Smooth muscle cell (in vitro differentiated cells): ENCODE results near the gene DLG1. TPM values are rescaled to one million over a fixed set of nuclear protein-coding genes. Genes with fewer than 3 reads are reported as not detected.
A peak's percentile ranks its signal among the peaks of the same experiment; 100 is the strongest.
"Not testable (repeated sequence)": the region's sequence is repeated elsewhere in the genome, so short reads cannot be mapped to it uniquely, and the experiment has no call there.

ENCODE experiments used
- DNase-seq: peaks from one replicate; lab custom pipeline; 2025; ENCODE audit not compliant: unreplicated experiment; lab: John Stamatoyannopoulos, UW
- H2AFZ ChIP-seq: fragments of 200-600 bp; sonication (generic); 2 replicates; pipeline ENCODE4 v1.6.0; 2016; ENCODE audit warnings: antibody characterized with exemption, low read depth, mild to moderate bottlenecking
- H3F3A ChIP-seq: fragments of 200-600 bp; sonication (generic); 2 replicates; pipeline ENCODE4 v1.6.0; 2017; ENCODE audit warnings: antibody characterized with exemption, low read depth
- H3K27ac ChIP-seq: fragments of 200-600 bp; sonication (generic); 2 replicates; pipeline ENCODE4 v1.5.1; 2016; ENCODE audit warnings: low read depth, mild to moderate bottlenecking
- H3K27me3 ChIP-seq: fragments of 200-600 bp; sonication (generic); 2 replicates; pipeline ENCODE4 v1.6.1; 2016; ENCODE audit warnings: low read depth, mild to moderate bottlenecking
- H3K36me3 ChIP-seq: fragments of 200-600 bp; sonication (generic); 2 replicates; pipeline ENCODE4 v1.5.1; 2016; ENCODE audit warnings: low read depth
- H3K4me1 ChIP-seq: fragments of 200-600 bp; sonication (generic); 2 replicates; pipeline ENCODE4 v1.5.1; 2016; ENCODE audit warnings: low read depth
- H3K4me2 ChIP-seq: fragments of 200-600 bp; sonication (generic); 2 replicates; pipeline ENCODE4 v1.6.0; 2016; ENCODE audit warnings: mild to moderate bottlenecking
- H3K4me3 ChIP-seq: fragments of 200-600 bp; sonication (generic); 2 replicates; pipeline ENCODE4 v1.5.1; 2016; ENCODE audit warnings: mild to moderate bottlenecking
- H3K79me2 ChIP-seq: fragments of 200-600 bp; sonication (generic); 2 replicates; pipeline ENCODE4 v1.6.0; 2016; ENCODE audit warnings: low read depth, mild to moderate bottlenecking
- H3K9ac ChIP-seq: fragments of 200-600 bp; sonication (generic); 2 replicates; pipeline ENCODE4 v1.6.0; 2016; ENCODE audit warnings: low read depth
- H3K9me3 ChIP-seq: fragments of 200-600 bp; sonication (generic); replicated peaks from 2 replicates; pipeline ENCODE4 v1.5.1; 2016; ENCODE audit warnings: low read depth
- H4K20me1 ChIP-seq: fragments of 200-600 bp; sonication (generic); 2 replicates; pipeline ENCODE4 v1.6.0; 2016; ENCODE audit warnings: low read depth
- CTCF ChIP-seq: fragments of 200-600 bp; sonication (generic); IDR thresholded peaks from 2 replicates; pipeline ENCODE4 v1.5.1; 2017; ENCODE audit warnings: borderline replicate concordance, mild to moderate bottlenecking, antibody characterized with exemption; ENCODE audit not compliant: insufficient read depth, poor library complexity, severe bottlenecking
- WGBS: methylation state at CpG from one replicate; pipeline ENCODE4 v1.1.7; 2016; ENCODE audit warnings: low lambda C conversion rate; 5-methylcytosine and 5-hydroxymethylcytosine counted together
- polyA plus RNA-seq: library from polyadenylated mRNA; unstranded; fragments of >200 nt; fragmentation: Nextera tagmentation; extraction: Ambion mirVana; gene quantifications from 2 replicates; pipeline ENCODE4 v1.2.1, GENCODE V29; 2016
- total RNA-seq: library from RNA; depleted of rRNA; stranded (reverse); fragments of >200 nt; gene quantifications from 2 replicates; pipeline ENCODE4 v1.2.3, GENCODE V29; 2014

Gene DLG1
- total and polyA plus RNA-seq, 2 experiments from 2014 or later, result 23.5 to 69.0 TPM

GRCh38 chr3:197202694-197203093, 95.7 kb downstream of the DLG1 start:
- H3K4me1 ChIP-seq, result peaks cover 10% of the 10 kb centered on the region
- peaks cover 3% of the 10 kb centered on the region for H3F3A ChIP-seq
- 48% methylated on average over 2 of the region's 2 CpGs for WGBS
- H3K27ac ChIP-seq, result peak overlapping the region; percentile 38
- H3K27me3 ChIP-seq, result no peaks in the 10 kb centered on the region
- H3K9me3 ChIP-seq, result no peaks in the 10 kb centered on the region
- no peak overlapping the region for H2AFZ ChIP-seq
- DNase-seq, result no peak
- no peak overlapping the region for H3K4me3 ChIP-seq
- no peak overlapping the region for H3K9ac ChIP-seq
- H4K20me1 ChIP-seq, result peaks cover 98% of the 10 kb centered on the region
- peaks cover 100% of the 10 kb centered on the region for H3K79me2 ChIP-seq
- H3K4me2 ChIP-seq, result no peak overlapping the region
- TF ChIP-seq CTCF, result no peak
- H3K36me3 ChIP-seq, result no peaks in the 10 kb centered on the region

GRCh38 chr3:197201791-197202452, 96.5 kb downstream of the DLG1 start:
- TF ChIP-seq CTCF, result no peak
- no peak for DNase-seq
- no peaks in the 10 kb centered on the region for H3K27me3 ChIP-seq
- peaks cover 100% of the 10 kb centered on the region for H3K79me2 ChIP-seq
- WGBS, result 88% methylated on average over 5 of the region's 5 CpGs
- H3K36me3 ChIP-seq, result no peaks in the 10 kb centered on the region
- no peak overlapping the region for H3K9ac ChIP-seq
- H3K4me2 ChIP-seq, result no peak overlapping the region
- H2AFZ ChIP-seq, result no peak overlapping the region
- H3F3A ChIP-seq, result peaks cover 3% of the 10 kb centered on the region
- no peak overlapping the region for H3K4me3 ChIP-seq
- peaks cover 98% of the 10 kb centered on the region for H4K20me1 ChIP-seq
- no peaks in the 10 kb centered on the region for H3K9me3 ChIP-seq
- peaks cover 10% of the 10 kb centered on the region for H3K4me1 ChIP-seq
- H3K27ac ChIP-seq, result peak overlapping the region; percentile 38

GRCh38 chr3:197200856-197201255, 97.6 kb downstream of the DLG1 start:
- not testable (repeated sequence) for H3K9me3 ChIP-seq, DNase-seq, H3K27ac ChIP-seq, H3K4me2 ChIP-seq, H3K27me3 ChIP-seq, H3F3A ChIP-seq, H3K36me3 ChIP-seq, H2AFZ ChIP-seq, H3K4me3 ChIP-seq, H3K9ac ChIP-seq
- Histone ChIP-seq H3K4me1 (peaks cover 10% of the 10 kb centered on the region), H4K20me1 (peaks cover 96% of the 10 kb centered on the region), H3K79me2 (peaks cover 100% of the 10 kb centered on the region)
- 94% methylated on average over 12 of the region's 12 CpGs for WGBS

- no peaks in the 10 kb centered on the region for H3K36me3 ChIP-seq
- peaks cover 93% of the 10 kb centered on the region for H4K20me1 ChIP-seq
- H2AFZ ChIP-seq, result no peak overlapping the region
- no peak for TF ChIP-seq CTCF
- no peak overlapping the region for H3K4me3 ChIP-seq
- H3K4me2 ChIP-seq, result no peak overlapping the region
- no peaks in the 10 kb centered on the region for H3F3A ChIP-seq
- H3K9ac ChIP-seq, result no peak overlapping the region
- DNase-seq, result no peak
- no peak overlapping the region for H3K27ac ChIP-seq
- WGBS, result 100% methylated on average over 2 of the region's 2 CpGs
- H3K79me2 ChIP-seq, result peaks cover 100% of the 10 kb centered on the region
- H3K4me1 ChIP-seq, result no peaks in the 10 kb centered on the region
- no peaks in the 10 kb centered on the region for H3K27me3 ChIP-seq
- H3K9me3 ChIP-seq, result no peaks in the 10 kb centered on the region
Measured at GRCh38 chr3:197197334-197197733, 101.1 kb downstream of the DLG1 start.
